ENCODE results near the gene PTPRC. TPM values are rescaled to one million over a fixed set of nuclear protein-coding genes. Genes with fewer than 3 reads are reported as not detected.

The PTPRC gene
- total RNA-seq, 1 experiment from 2014 or later, result not detected

DNA sequence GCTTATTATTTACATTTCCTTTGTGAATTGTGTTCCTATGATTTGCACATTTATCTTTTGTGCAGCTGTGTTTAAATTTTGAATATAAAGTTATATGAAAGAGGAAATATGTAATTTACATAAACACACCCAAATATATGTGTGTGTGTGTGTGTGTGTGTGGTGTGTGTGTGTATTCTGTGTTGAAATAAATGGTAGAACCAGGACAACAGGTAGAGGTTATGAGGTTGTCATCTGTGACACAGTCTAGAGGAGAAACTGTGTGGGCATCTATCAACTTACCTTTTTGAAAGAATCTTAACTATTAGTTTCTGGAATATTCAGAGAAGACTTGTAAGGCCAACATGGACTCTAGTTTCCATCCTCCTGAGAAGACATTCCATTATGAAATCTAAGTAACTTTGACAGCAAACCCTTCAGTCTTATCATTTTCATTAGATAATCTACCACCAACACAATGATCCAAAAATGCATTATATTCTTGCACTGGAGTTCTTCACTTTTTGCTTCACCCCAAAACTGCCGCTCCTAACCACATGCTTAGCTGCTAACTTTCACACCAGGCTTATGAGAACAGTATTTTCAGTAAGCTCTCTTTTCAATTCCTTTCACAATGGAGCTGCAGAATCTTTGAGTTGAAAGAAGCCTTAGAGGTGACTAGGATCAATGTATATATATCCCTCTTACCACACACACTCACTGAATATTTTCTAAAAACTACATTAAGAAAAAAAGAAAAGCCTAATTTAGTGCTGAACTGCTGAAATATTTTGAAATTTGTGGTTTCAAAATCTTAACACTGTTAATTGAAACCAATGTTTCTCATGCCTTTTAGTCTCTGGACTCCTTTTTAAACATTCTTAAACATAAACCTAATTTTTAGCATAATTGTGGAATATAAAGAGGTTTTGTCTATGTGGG lies 21.8 kb downstream of the PTPRC start:
- Histone ChIP-seq H3K27me3 (replicated peaks; ENCODE audit: insufficient read depth, low read depth, low read length, poor library complexity) (no peaks in the 10 kb centered on the region), H3K4me3 (ENCODE audit: low read depth, low read length, poor library complexity, severe bottlenecking) (no peak overlapping the region), H3K4me1 (ENCODE audit: insufficient read depth, low read length, poor library complexity, severe bottlenecking) (peaks cover 18% of the 10 kb centered on the region), H3K27ac (ENCODE audit: low read depth, low read length, poor library complexity, severe bottlenecking) (no peak overlapping the region), H3K36me3 (ENCODE audit: insufficient read depth, low read length, poor library complexity, severe bottlenecking) (no peaks in the 10 kb centered on the region), H3K9me3 (ENCODE audit: low read depth, low read length, poor library complexity, severe bottlenecking) (no peaks in the 10 kb centered on the region)
- no TSS peak for BruUV-seq (replicated peaks)
- DNase-seq (ENCODE audit: low spot score), result no peak
- no peak for TF ChIP-seq EZH2 (IDR thresholded peaks at IDR 0.05; ENCODE audit: borderline replicate concordance, low read depth, low read length, poor library complexity, severe bottlenecking)
- TF ChIP-seq, protein P1, sequence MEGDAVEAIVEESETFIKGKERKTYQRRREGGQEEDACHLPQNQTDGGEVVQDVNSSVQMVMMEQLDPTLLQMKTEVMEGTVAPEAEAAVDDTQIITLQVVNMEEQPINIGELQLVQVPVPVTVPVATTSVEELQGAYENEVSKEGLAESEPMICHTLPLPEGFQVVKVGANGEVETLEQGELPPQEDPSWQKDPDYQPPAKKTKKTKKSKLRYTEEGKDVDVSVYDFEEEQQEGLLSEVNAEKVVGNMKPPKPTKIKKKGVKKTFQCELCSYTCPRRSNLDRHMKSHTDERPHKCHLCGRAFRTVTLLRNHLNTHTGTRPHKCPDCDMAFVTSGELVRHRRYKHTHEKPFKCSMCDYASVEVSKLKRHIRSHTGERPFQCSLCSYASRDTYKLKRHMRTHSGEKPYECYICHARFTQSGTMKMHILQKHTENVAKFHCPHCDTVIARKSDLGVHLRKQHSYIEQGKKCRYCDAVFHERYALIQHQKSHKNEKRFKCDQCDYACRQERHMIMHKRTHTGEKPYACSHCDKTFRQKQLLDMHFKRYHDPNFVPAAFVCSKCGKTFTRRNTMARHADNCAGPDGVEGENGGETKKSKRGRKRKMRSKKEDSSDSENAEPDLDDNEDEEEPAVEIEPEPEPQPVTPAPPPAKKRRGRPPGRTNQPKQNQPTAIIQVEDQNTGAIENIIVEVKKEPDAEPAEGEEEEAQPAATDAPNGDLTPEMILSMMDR (conservative IDR thresholded peaks at IDR 0.05; ENCODE audit: low read depth, low read length), result no peak
- intact Hi-C loops (cut with micrococcal nuclease; ENCODE audit: unreplicated experiment), result no loop called here
- ChIA-PET CTCF (no interaction called here), POLR2A (ENCODE audit: low non-redundant PET) (no interaction called here)

DNA sequence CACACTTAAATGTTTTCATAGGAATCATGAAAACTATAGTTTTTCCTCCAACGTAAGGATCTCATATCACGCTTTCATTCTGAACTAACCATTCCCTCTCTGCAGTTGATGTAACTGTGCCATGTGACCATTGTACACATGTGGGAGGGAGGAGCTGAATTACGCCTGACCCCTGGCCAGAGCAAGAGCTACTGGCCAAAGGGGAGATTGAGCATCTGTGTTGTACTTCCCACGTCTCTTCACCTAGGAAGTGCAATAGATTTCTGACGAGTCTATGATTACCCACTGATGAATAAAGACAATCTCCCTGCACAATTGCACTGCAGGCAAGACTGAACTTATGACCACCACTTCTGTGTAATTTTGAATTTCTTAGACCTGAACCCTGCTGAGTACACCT lies 24.0 kb downstream of the PTPRC start:
- ChIA-PET CTCF (no interaction called here), POLR2A (ENCODE audit: low non-redundant PET) (no interaction called here)
- no TSS peak for BruUV-seq (replicated peaks)
- Histone ChIP-seq H3K4me1 (ENCODE audit: insufficient read depth, low read length, poor library complexity, severe bottlenecking) (peaks cover 3% of the 10 kb centered on the region), H3K27me3 (replicated peaks; ENCODE audit: insufficient read depth, low read depth, low read length, poor library complexity) (no peaks in the 10 kb centered on the region), H3K4me3 (ENCODE audit: low read depth, low read length, poor library complexity, severe bottlenecking) (no peak overlapping the region), H3K9me3 (ENCODE audit: low read depth, low read length, poor library complexity, severe bottlenecking) (no peaks in the 10 kb centered on the region), H3K27ac (ENCODE audit: low read depth, low read length, poor library complexity, severe bottlenecking) (no peak overlapping the region), H3K36me3 (ENCODE audit: insufficient read depth, low read length, poor library complexity, severe bottlenecking) (no peaks in the 10 kb centered on the region)
- intact Hi-C loops (cut with micrococcal nuclease; ENCODE audit: unreplicated experiment), result no loop called here
- TF ChIP-seq, protein P1 (conservative IDR thresholded peaks at IDR 0.05; ENCODE audit: low read depth, low read length), result no peak
- TF ChIP-seq EZH2 (IDR thresholded peaks at IDR 0.05; ENCODE audit: borderline replicate concordance, low read depth, low read length, poor library complexity, severe bottlenecking), result no peak
- DNase-seq (ENCODE audit: low spot score), result no peak

DNA sequence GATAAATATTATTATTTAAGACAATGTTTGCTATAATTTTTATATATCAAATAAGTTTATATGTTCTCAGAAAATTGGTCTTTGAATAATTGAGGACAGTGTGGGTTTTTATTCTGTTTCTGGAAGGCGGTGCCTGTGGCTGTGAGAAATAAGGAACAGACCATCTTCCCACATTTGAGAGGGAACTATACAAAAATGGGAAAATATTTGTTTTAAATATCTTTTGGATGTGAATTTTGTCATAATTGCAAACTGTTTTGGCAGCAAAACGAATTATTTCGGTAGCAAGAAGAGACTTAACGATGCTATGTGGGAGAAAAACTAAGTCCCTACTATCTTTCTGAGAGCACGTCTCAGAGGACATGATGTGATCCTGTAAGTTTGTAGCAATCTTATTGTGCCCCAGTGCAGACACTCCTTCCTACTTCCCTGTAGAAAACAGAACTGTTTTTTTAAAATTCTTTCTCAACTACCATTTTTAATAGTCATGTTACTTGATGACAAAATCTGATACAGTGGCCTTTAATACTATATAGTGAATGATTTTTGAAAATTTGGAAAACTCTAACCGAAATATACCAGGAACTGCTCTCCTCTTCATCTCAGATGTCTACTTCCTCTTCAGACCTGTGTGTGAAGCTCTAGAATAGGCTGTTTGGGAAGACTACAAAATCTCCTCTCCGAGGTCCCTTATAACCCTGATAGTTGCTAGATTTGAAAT lies 25.4 kb downstream of the PTPRC start:
- Histone ChIP-seq H3K27me3 (replicated peaks; ENCODE audit: insufficient read depth, low read depth, low read length, poor library complexity) (no peaks in the 10 kb centered on the region), H3K4me1 (ENCODE audit: insufficient read depth, low read length, poor library complexity, severe bottlenecking) (no peaks in the 10 kb centered on the region), H3K4me3 (ENCODE audit: low read depth, low read length, poor library complexity, severe bottlenecking) (no peak overlapping the region), H3K27ac (ENCODE audit: low read depth, low read length, poor library complexity, severe bottlenecking) (no peak overlapping the region), H3K9me3 (ENCODE audit: low read depth, low read length, poor library complexity, severe bottlenecking) (no peaks in the 10 kb centered on the region), H3K36me3 (ENCODE audit: insufficient read depth, low read length, poor library complexity, severe bottlenecking) (no peaks in the 10 kb centered on the region)
- TF ChIP-seq, protein P1 (conservative IDR thresholded peaks at IDR 0.05; ENCODE audit: low read depth, low read length), result no peak
- TF ChIP-seq EZH2 (IDR thresholded peaks at IDR 0.05; ENCODE audit: borderline replicate concordance, low read depth, low read length, poor library complexity, severe bottlenecking), result no peak
- BruUV-seq (replicated peaks), result no TSS peak
- CTCF ChIA-PET, result no interaction called here
- POLR2A ChIA-PET (ENCODE audit: low non-redundant PET), result no interaction called here
- no peak for DNase-seq (ENCODE audit: low spot score)
- intact Hi-C loops (cut with micrococcal nuclease; ENCODE audit: unreplicated experiment), result no loop called here

Data from A673 (cell line).